ENCODE results near the gene NF2. TPM values are rescaled to one million over a fixed set of nuclear protein-coding genes. Genes with fewer than 3 reads are reported as not detected.

Gene NF2
- total RNA-seq, 1 experiment from 2014 or later: 132 TPM

- Mint-ChIP-seq H3K27me3 (ENCODE audit: unreplicated experiment) (no peaks in the 10 kb centered on the region), H3K27ac (ENCODE audit: unreplicated experiment) (no peak overlapping the region), H3K9me3 (ENCODE audit: low read depth, unreplicated experiment) (no peaks in the 10 kb centered on the region), H3K4me1 (ENCODE audit: low read depth, unreplicated experiment) (peaks cover 9% of the 10 kb centered on the region), H3K36me3 (ENCODE audit: insufficient read depth, unreplicated experiment) (peaks cover 10% of the 10 kb centered on the region), H3K4me3 (ENCODE audit: low read depth, unreplicated experiment) (no peak overlapping the region)
- intact Hi-C loops (cut with micrococcal nuclease; ENCODE audit: unreplicated experiment): no loop called here
- CTCF ChIA-PET: no interaction called here
- no peak for DNase-seq
- no TSS peak for BruUV-seq (replicated peaks)
- TF ChIP-seq, protein P1, sequence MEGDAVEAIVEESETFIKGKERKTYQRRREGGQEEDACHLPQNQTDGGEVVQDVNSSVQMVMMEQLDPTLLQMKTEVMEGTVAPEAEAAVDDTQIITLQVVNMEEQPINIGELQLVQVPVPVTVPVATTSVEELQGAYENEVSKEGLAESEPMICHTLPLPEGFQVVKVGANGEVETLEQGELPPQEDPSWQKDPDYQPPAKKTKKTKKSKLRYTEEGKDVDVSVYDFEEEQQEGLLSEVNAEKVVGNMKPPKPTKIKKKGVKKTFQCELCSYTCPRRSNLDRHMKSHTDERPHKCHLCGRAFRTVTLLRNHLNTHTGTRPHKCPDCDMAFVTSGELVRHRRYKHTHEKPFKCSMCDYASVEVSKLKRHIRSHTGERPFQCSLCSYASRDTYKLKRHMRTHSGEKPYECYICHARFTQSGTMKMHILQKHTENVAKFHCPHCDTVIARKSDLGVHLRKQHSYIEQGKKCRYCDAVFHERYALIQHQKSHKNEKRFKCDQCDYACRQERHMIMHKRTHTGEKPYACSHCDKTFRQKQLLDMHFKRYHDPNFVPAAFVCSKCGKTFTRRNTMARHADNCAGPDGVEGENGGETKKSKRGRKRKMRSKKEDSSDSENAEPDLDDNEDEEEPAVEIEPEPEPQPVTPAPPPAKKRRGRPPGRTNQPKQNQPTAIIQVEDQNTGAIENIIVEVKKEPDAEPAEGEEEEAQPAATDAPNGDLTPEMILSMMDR (IDR thresholded peaks at IDR 0.05; ENCODE audit: unreplicated experiment): no peak
Measured at GRCh38 chr22:29598684-29599020, 4.8 kb upstream of the NF2 start.

DNA sequence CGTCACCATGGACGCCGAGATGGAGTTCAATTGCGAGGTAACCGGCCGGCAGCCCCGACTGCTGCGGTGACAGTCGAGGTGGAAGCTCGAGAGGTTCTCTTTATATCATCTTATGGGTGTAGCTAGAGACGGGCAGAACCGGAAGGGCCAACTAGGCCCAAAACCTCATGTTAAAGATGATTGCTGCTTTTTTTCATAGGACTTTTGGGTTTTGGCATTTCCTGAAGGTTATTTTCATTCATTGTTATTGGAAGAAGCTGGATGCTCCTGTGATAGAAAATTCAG is 585 bp downstream of the NF2 start:
- peak overlapping the region; percentile 39 for H3K27ac Mint-ChIP-seq (ENCODE audit: unreplicated experiment)
- H3K4me3 Mint-ChIP-seq (ENCODE audit: low read depth, unreplicated experiment): peak overlapping the region; percentile 95
- no peaks in the 10 kb centered on the region for H3K9me3 Mint-ChIP-seq (ENCODE audit: low read depth, unreplicated experiment)
- no peaks in the 10 kb centered on the region for H3K27me3 Mint-ChIP-seq (ENCODE audit: unreplicated experiment)
- no peak for DNase-seq
- BruUV-seq (replicated peaks): no TSS peak
- TF ChIP-seq, protein P1 (IDR thresholded peaks at IDR 0.05; ENCODE audit: unreplicated experiment): no peak
- H3K4me1 Mint-ChIP-seq (ENCODE audit: low read depth, unreplicated experiment): peaks cover 24% of the 10 kb centered on the region
- CTCF ChIA-PET: interaction anchor here (0.6 to 1.4 kb wide), 6 partner anchors 14 to 1594 kb away, joined by 4 to 6 read pairs (median 4); no protein-coding TSS in a partner anchor
- intact Hi-C loops (cut with micrococcal nuclease; ENCODE audit: unreplicated experiment): loop anchor here (1.0 kb wide), 1 partner anchor 14 kb away; no protein-coding TSS in a partner anchor
- H3K36me3 Mint-ChIP-seq (ENCODE audit: insufficient read depth, unreplicated experiment): peaks cover 47% of the 10 kb centered on the region

DNA sequence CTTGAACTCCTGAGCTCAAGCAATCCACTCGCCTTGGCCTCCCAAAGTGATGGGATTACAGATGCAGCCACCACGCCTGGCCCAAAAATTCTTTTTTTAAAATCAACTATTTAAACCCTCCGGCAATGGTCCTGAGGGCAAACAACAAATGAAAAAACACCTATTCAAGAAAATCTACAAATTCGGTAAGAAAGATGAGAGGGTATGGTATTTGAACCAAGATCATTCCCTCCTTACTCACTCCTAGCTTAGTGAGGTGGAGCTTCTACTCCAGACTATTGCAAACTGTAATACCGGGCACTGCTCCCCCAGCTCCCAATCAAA is 2.1 kb downstream of the NF2 start:
- H3K27me3 Mint-ChIP-seq (ENCODE audit: unreplicated experiment): no peaks in the 10 kb centered on the region
- intact Hi-C loops (cut with micrococcal nuclease; ENCODE audit: unreplicated experiment): no loop called here
- DNase-seq: no peak
- H3K36me3 Mint-ChIP-seq (ENCODE audit: insufficient read depth, unreplicated experiment): peaks cover 58% of the 10 kb centered on the region
- TF ChIP-seq, protein P1 (IDR thresholded peaks at IDR 0.05; ENCODE audit: unreplicated experiment): no peak
- no TSS peak for BruUV-seq (replicated peaks)
- H3K9me3 Mint-ChIP-seq (ENCODE audit: low read depth, unreplicated experiment): no peaks in the 10 kb centered on the region
- peak overlapping the region; percentile 95 for H3K4me3 Mint-ChIP-seq (ENCODE audit: low read depth, unreplicated experiment)
- CTCF ChIA-PET: interaction anchor here (0.7 kb wide), 2 partner anchors 16 to 392 kb away, joined by 3 to 11 read pairs; no protein-coding TSS in a partner anchor
- H3K27ac Mint-ChIP-seq (ENCODE audit: unreplicated experiment): no peak overlapping the region
- peaks cover 24% of the 10 kb centered on the region for H3K4me1 Mint-ChIP-seq (ENCODE audit: low read depth, unreplicated experiment)

GRCh38 chr22:29606320-29606719 is 2.9 kb downstream of the NF2 start:
- Mint-ChIP-seq H3K27ac (ENCODE audit: unreplicated experiment) (no peak overlapping the region), H3K4me3 (ENCODE audit: low read depth, unreplicated experiment) (peak overlapping the region; percentile 95), H3K4me1 (ENCODE audit: low read depth, unreplicated experiment) (peaks cover 21% of the 10 kb centered on the region), H3K9me3 (ENCODE audit: low read depth, unreplicated experiment) (peaks cover 2% of the 10 kb centered on the region), H3K27me3 (ENCODE audit: unreplicated experiment) (no peaks in the 10 kb centered on the region), H3K36me3 (ENCODE audit: insufficient read depth, unreplicated experiment) (peaks cover 60% of the 10 kb centered on the region)
- CTCF ChIA-PET: no interaction called here
- intact Hi-C loops (cut with micrococcal nuclease; ENCODE audit: unreplicated experiment): no loop called here
- no peak for DNase-seq
- TF ChIP-seq, protein P1 (IDR thresholded peaks at IDR 0.05; ENCODE audit: unreplicated experiment): no peak
- BruUV-seq (replicated peaks): no TSS peak

GRCh38 chr22:29607426-29607825 is 4.0 kb downstream of the NF2 start:
- Mint-ChIP-seq H3K27ac (ENCODE audit: unreplicated experiment) (no peak overlapping the region), H3K27me3 (ENCODE audit: unreplicated experiment) (no peaks in the 10 kb centered on the region), H3K36me3 (ENCODE audit: insufficient read depth, unreplicated experiment) (peaks cover 63% of the 10 kb centered on the region), H3K4me3 (ENCODE audit: low read depth, unreplicated experiment) (no peak overlapping the region), H3K4me1 (ENCODE audit: low read depth, unreplicated experiment) (peaks cover 15% of the 10 kb centered on the region), H3K9me3 (ENCODE audit: low read depth, unreplicated experiment) (peaks cover 4% of the 10 kb centered on the region)
- DNase-seq: no peak
- TF ChIP-seq, protein P1 (IDR thresholded peaks at IDR 0.05; ENCODE audit: unreplicated experiment): no peak
- intact Hi-C loops (cut with micrococcal nuclease; ENCODE audit: unreplicated experiment): no loop called here
- no TSS peak for BruUV-seq (replicated peaks)
- CTCF ChIA-PET: no interaction called here

Data from Calu3 (cell line).